Measurements from ENCODE around the gene SDCCAG8.

The SDCCAG8 gene

GRCh38 chr1:243493156-243494129, 237.6 kb downstream of the SDCCAG8 start:
- no peak for DNase-seq (ENCODE audit: low read depth)
- TF ChIP-seq, protein P1, sequence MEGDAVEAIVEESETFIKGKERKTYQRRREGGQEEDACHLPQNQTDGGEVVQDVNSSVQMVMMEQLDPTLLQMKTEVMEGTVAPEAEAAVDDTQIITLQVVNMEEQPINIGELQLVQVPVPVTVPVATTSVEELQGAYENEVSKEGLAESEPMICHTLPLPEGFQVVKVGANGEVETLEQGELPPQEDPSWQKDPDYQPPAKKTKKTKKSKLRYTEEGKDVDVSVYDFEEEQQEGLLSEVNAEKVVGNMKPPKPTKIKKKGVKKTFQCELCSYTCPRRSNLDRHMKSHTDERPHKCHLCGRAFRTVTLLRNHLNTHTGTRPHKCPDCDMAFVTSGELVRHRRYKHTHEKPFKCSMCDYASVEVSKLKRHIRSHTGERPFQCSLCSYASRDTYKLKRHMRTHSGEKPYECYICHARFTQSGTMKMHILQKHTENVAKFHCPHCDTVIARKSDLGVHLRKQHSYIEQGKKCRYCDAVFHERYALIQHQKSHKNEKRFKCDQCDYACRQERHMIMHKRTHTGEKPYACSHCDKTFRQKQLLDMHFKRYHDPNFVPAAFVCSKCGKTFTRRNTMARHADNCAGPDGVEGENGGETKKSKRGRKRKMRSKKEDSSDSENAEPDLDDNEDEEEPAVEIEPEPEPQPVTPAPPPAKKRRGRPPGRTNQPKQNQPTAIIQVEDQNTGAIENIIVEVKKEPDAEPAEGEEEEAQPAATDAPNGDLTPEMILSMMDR (IDR thresholded peaks at IDR 0.05; ENCODE audit: control insufficient read depth, insufficient read depth, low read depth, low read length, missing control alignments), result no peak
- H3K4me3 ChIP-seq (ENCODE audit: control insufficient read depth, low read depth, low read length), result no peak overlapping the region

- DNase-seq (ENCODE audit: low read depth), result no peak
- H3K4me3 ChIP-seq (ENCODE audit: control insufficient read depth, low read depth, low read length), result no peak overlapping the region
- TF ChIP-seq, protein P1 (IDR thresholded peaks at IDR 0.05; ENCODE audit: control insufficient read depth, insufficient read depth, low read depth, low read length, missing control alignments), result no peak
Observed at GRCh38 chr1:243494741-243495431, 239.0 kb downstream of the SDCCAG8 start.

DNA sequence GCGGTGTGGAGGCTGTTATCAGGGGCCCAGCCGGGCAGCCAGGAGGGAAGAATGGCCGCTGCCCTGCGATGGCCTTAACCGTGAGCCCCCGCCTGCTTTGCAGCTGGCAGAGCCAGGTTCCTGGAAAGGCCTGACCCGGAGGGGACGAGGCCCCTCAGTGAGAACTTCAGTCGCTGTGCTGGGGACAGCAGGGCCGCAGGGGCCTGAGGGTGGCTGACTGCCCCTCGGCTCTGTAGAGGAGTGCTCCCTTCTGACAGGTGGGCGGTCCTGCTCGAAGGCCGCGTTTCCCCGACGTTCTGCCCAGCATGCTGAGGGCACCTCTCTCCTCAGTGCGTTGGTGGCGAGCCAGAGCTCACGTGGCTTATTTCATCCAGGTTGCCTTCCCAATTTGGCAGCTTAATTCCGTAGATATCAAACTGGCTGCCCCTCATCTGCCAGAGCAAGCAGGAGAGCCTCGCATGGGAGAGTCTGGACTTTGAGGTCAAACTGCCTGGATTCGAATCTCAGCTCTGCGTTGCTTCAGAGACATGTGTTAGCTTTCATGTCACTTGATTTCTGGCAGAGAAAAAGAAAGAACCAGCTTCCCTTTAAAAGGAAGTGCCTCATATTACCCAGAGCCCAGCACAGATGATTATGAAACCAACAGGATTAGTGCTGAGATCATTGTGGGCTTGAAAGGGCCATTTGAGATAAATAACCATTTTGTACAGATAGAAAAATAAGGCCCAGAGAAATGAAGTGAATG, 239.8 kb downstream of the SDCCAG8 start:
- TF ChIP-seq, protein P1 (IDR thresholded peaks at IDR 0.05; ENCODE audit: control insufficient read depth, insufficient read depth, low read depth, low read length, missing control alignments), result no peak
- H3K4me3 ChIP-seq (ENCODE audit: control insufficient read depth, low read depth, low read length), result no peak overlapping the region
- no peak for DNase-seq (ENCODE audit: low read depth)

- TF ChIP-seq, protein P1 (IDR thresholded peaks at IDR 0.05; ENCODE audit: control insufficient read depth, insufficient read depth, low read depth, low read length, missing control alignments), result no peak
- no peak for DNase-seq (ENCODE audit: low read depth)
- no peak overlapping the region for H3K4me3 ChIP-seq (ENCODE audit: control insufficient read depth, low read depth, low read length)
Observed at GRCh38 chr1:243496187-243496646, 240.4 kb downstream of the SDCCAG8 start.

GRCh38 chr1:243496806-243497205, 241.0 kb downstream of the SDCCAG8 start:
- H3K4me3 ChIP-seq (ENCODE audit: control insufficient read depth, low read depth, low read length), result no peak overlapping the region
- no peak for DNase-seq (ENCODE audit: low read depth)
- TF ChIP-seq, protein P1 (IDR thresholded peaks at IDR 0.05; ENCODE audit: control insufficient read depth, insufficient read depth, low read depth, low read length, missing control alignments), result no peak
